GM12878 (cell line): ENCODE data around the gene CFAP126. TPM values are rescaled to one million over a fixed set of nuclear protein-coding genes. Genes with fewer than 3 reads are reported as not detected.

Experiments
- ATAC-seq: fragments of 200-7000 bp; cut with Tn5 transposase; 3 replicates; pipeline ENCODE4 v1.9.1; 2020; ENCODE audit warnings: mild to moderate bottlenecking, moderate library complexity
- BruUV-seq: library from RNA; stranded (reverse); fragments of 400-500 nt; replicated peaks from 2 replicates; lab custom pipeline; 2021; lab: Mats Ljungman, UMichigan
- CTCF ChIA-PET: fragments of 300-600 bp; sonication (Branson Sonifier 250); formaldehyde crosslinking; extraction: SDS; loops from one replicate; lab custom pipeline; 2021; ENCODE audit warnings: inconsistent platforms; lab: Yijun Ruan, JAX
- POLR2A ChIA-PET: fragments of 350-600 bp; formaldehyde crosslinking; extraction: SDS; loops from one replicate; lab custom pipeline; 2021; ENCODE audit warnings: inconsistent platforms; lab: Charles Lee
- RAD21 ChIA-PET: fragments of 300-600 bp; sonication (Branson Sonifier 250); formaldehyde crosslinking; loops from one replicate; lab custom pipeline; 2023; ENCODE audit warnings: antibody characterized with exemption; ENCODE audit not compliant: unreplicated experiment; lab: Charles Lee
- SMC1A ChIA-PET: fragments of 300-600 bp; sonication (Branson Sonifier 250); formaldehyde crosslinking; loops from one replicate; lab custom pipeline; 2023; ENCODE audit not compliant: unreplicated experiment, uncharacterized antibody; lab: Charles Lee
- DNase-seq: peaks from one replicate; pipeline ENCODE4 v3.0.0-alpha.2; 2011; ENCODE audit warnings: low read depth, low spot score
- FAIRE-seq: peaks from 3 replicates; lab custom pipeline; 2011; peaks lifted over from hg19 to GRCh38; lab: Jason Lieb, UNC
- H2AFZ ChIP-seq: 2 replicates; pipeline ENCODE4 v1.6.0; 2011; ENCODE audit warnings: low read depth, low read length, control low read depth; ENCODE audit not compliant: control insufficient read depth
- H3K27ac ChIP-seq: 2 replicates; pipeline ENCODE4 v1.5.1; 2011; ENCODE audit warnings: control low read depth; ENCODE audit not compliant: control insufficient read depth, insufficient read depth
- H3K27me3 ChIP-seq, 2 experiments: replicated peaks in 1 of 2; 2 replicates each; pipeline versions ENCODE4 v1.6.0 to v1.6.1; 2011; ENCODE audit warnings: low read length in 1 of 2; ENCODE audit not compliant: control insufficient read depth in 2 of 2, insufficient read depth in 2 of 2
- H3K36me3 ChIP-seq, 2 experiments: 2 replicates each; pipeline ENCODE4 v1.5.1; 2011; ENCODE audit warnings: low read length in 1 of 2; ENCODE audit not compliant: control insufficient read depth in 2 of 2, insufficient read depth in 2 of 2
- H3K4me1 ChIP-seq: 2 replicates; pipeline ENCODE4 v1.6.1; 2011; ENCODE audit warnings: mild to moderate bottlenecking, low read length, moderate library complexity, mixed read lengths; ENCODE audit not compliant: control insufficient read depth, insufficient read depth
- H3K4me2 ChIP-seq: 2 replicates; pipeline ENCODE4 v1.6.0; 2011; ENCODE audit warnings: control low read depth; ENCODE audit not compliant: control insufficient read depth, insufficient read depth
- H3K4me3 ChIP-seq: fragments of 200-600 bp; sonication (generic); 2 replicates; pipeline ENCODE4 v1.5.1; 2016
- H3K79me2 ChIP-seq: 2 replicates; pipeline ENCODE4 v1.6.0; 2011; ENCODE audit warnings: low read length; ENCODE audit not compliant: control insufficient read depth, insufficient read depth
- H3K9ac ChIP-seq: 2 replicates; pipeline ENCODE4 v1.8.0; 2011; ENCODE audit warnings: low read length, control low read depth, mixed read lengths; ENCODE audit not compliant: control insufficient read depth, insufficient read depth
- H3K9me3 ChIP-seq: replicated peaks from 3 replicates; pipeline ENCODE4 v1.5.1; 2011; ENCODE audit warnings: mild to moderate bottlenecking, low read length; ENCODE audit not compliant: control insufficient read depth, insufficient read depth
- H4K20me1 ChIP-seq: 2 replicates; pipeline ENCODE4 v1.6.0; 2011; ENCODE audit not compliant: control insufficient read depth, insufficient read depth
- ATF7 ChIP-seq: fragments of 450-650 bp; IDR thresholded peaks from 2 replicates; pipeline ENCODE4 v1.6.1; 2016; ENCODE audit warnings: low read depth, mild to moderate bottlenecking
- BHLHE40 ChIP-seq, 2 experiments: fragments of 450-650 bp in 1 of 2; IDR thresholded peaks; 2 replicates each; pipeline ENCODE4 v1.6.1; 2011 to 2017; ENCODE audit warnings: low read depth in 2 of 2, borderline replicate concordance in 1 of 2, improper control_type of control experiment in 1 of 2, low read length in 1 of 2, mild to moderate bottlenecking in 1 of 2
- BRCA1 ChIP-seq: IDR thresholded peaks from 2 replicates; pipeline ENCODE4 v1.6.1; 2011; ENCODE audit warnings: low read depth, low read length, improper control_type of control experiment
- FOS ChIP-seq: IDR thresholded peaks from 3 replicates; pipeline ENCODE4 v1.6.1; 2011; ENCODE audit warnings: borderline replicate concordance; ENCODE audit not compliant: insufficient read length; ENCODE audit errors: extremely low read depth
- NFIC ChIP-seq: IDR thresholded peaks from 2 replicates; pipeline ENCODE4 v1.6.1; 2012; ENCODE audit warnings: low read depth, mild to moderate bottlenecking, inconsistent platforms, low read length, moderate library complexity
- RBBP5 ChIP-seq: fragments of 200-600 bp; sonication (generic); conservative IDR thresholded peaks from 2 replicates; pipeline ENCODE4 v1.6.1; 2016
- SMAD1 ChIP-seq: fragments of 450-650 bp; IDR thresholded peaks from 2 replicates; pipeline ENCODE4 v1.6.1; 2018; ENCODE audit warnings: mild to moderate bottlenecking, low read depth; ENCODE audit not compliant: partially characterized antibody
- SREBF2 ChIP-seq: IDR thresholded peaks from 2 replicates; pipeline ENCODE4 v1.6.1; 2012; ENCODE audit warnings: mild to moderate bottlenecking, low read length
- ZNF274 ChIP-seq: IDR thresholded peaks from one replicate; pipeline ENCODE4 v1.8.0; 2011; ENCODE audit not compliant: insufficient read length, insufficient read depth
- in situ Hi-C: fragments of 300-500 bp; cut with MboI; formaldehyde crosslinking; loops from 9 replicates; pipeline ENCODE4 v1.14.3; 2018; ENCODE audit warnings: mixed read lengths
- intact Hi-C: fragments of 100-400 bp; cut with micrococcal nuclease; formaldehyde crosslinking; loops from one replicate; pipeline ENCODE4 v1.14.2; 2022; ENCODE audit not compliant: unreplicated experiment
- polyA plus RNA-seq, 11 experiments: library from polyadenylated mRNA; depleted of rRNA in 4 of 11; unstranded in 6 of 11; stranded (reverse) in 5 of 11; fragments of >200 nt; fragmentation: Nextera tagmentation in 4 of 11; fragmentation: Illumina TruSeq in 1 of 11; extraction: Ambion mirVana in 4 of 11; extraction: Trizol in 1 of 11; gene quantifications; 1 replicate in 1 of 11; 2 replicates in 10 of 11; pipeline versions ENCODE4 v1.2.1 to v1.2.3, GENCODE V29; 2011 to 2016; ENCODE audit warnings: inconsistent platforms in 2 of 11, missing spikeins in 2 of 11, low read depth in 1 of 11
- total RNA-seq, 4 experiments: library from RNA; depleted of rRNA in 3 of 4; stranded (reverse); fragments of >200 nt in 3 of 4; fragmentation: Illumina TruSeq in 1 of 4; extraction: Trizol in 1 of 4; gene quantifications; 2 replicates each; pipeline versions ENCODE4 v1.2.1 to v1.2.3, GENCODE V29; 2013 to 2021
- TF ChIP-seq, protein P1 (sequence below): fragments of 150-350 bp; IDR thresholded peaks from 2 replicates; pipeline ENCODE4 v1.6.1; 2014; ENCODE audit warnings: mild to moderate bottlenecking, low read depth, low read length
- TF ChIP-seq, protein P2 (sequence below): IDR thresholded peaks from 2 replicates; pipeline ENCODE4 v1.6.1; 2012; ENCODE audit warnings: low read depth, low read length, improper control_type of control experiment

Gene CFAP126
- total and polyA plus RNA-seq, 10 of the 15 experiments (the other 5 are each of a cell fraction or from before 2014, with no cell fraction given) = not detected

- Histone ChIP-seq H2AFZ (no peak overlapping the region), H3K4me1 (no peaks in the 10 kb centered on the region), H4K20me1 (no peaks in the 10 kb centered on the region), H3K79me2 (no peaks in the 10 kb centered on the region), H3K27me3 (no peaks in the 10 kb centered on the region), H3K4me2 (no peak overlapping the region), H3K9me3 (no peaks in the 10 kb centered on the region), H3K4me3 (no peak overlapping the region), H3K36me3 (peaks cover 0 to 6% of the 10 kb centered on the region in 2 experiments; a peak in 1 of 4 replicates), H3K9ac (no peak overlapping the region), H3K27ac (no peak overlapping the region)
- FAIRE-seq = no peak
- ChIA-PET CTCF (interaction anchor here (1.1 kb wide), 2 partner anchors 22 to 140 kb away, joined by 3 read pairs; no protein-coding TSS in a partner anchor), RAD21 (no interaction called here), SMC1A (no interaction called here), POLR2A (no interaction called here)
- no peak for DNase-seq
- ATAC-seq = no peak
- no TSS peak for BruUV-seq
- intact Hi-C loops = no loop called here
- no peak for TF ChIP-seq ZNF274
- TF ChIP-seq NFIC = no peak
- TF ChIP-seq ATF7 = no peak
- TF ChIP-seq, protein P1, sequence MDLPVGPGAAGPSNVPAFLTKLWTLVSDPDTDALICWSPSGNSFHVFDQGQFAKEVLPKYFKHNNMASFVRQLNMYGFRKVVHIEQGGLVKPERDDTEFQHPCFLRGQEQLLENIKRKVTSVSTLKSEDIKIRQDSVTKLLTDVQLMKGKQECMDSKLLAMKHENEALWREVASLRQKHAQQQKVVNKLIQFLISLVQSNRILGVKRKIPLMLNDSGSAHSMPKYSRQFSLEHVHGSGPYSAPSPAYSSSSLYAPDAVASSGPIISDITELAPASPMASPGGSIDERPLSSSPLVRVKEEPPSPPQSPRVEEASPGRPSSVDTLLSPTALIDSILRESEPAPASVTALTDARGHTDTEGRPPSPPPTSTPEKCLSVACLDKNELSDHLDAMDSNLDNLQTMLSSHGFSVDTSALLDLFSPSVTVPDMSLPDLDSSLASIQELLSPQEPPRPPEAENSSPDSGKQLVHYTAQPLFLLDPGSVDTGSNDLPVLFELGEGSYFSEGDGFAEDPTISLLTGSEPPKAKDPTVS = no peak
- TF ChIP-seq, protein P2, sequence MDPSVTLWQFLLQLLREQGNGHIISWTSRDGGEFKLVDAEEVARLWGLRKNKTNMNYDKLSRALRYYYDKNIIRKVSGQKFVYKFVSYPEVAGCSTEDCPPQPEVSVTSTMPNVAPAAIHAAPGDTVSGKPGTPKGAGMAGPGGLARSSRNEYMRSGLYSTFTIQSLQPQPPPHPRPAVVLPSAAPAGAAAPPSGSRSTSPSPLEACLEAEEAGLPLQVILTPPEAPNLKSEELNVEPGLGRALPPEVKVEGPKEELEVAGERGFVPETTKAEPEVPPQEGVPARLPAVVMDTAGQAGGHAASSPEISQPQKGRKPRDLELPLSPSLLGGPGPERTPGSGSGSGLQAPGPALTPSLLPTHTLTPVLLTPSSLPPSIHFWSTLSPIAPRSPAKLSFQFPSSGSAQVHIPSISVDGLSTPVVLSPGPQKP = no peak
- no peak for TF ChIP-seq SMAD1
- no peak for TF ChIP-seq BHLHE40 (IDR thresholded peaks at IDR 0.05; ENCODE audit: borderline replicate concordance in 1 of 2, low read depth in 2 of 2, low read length in 1 of 2)
- TF ChIP-seq SREBF2 = no peak
- TF ChIP-seq FOS = no peak
- no peak for TF ChIP-seq BRCA1
- no peak for TF ChIP-seq RBBP5
- in situ Hi-C loops = no loop called here
Measured at GRCh38 chr1:161359291-161359690, 8.4 kb downstream of the CFAP126 start.
